ENCODE data around the gene RC3H2. TPM values are rescaled to one million over a fixed set of nuclear protein-coding genes. Genes with fewer than 3 reads are reported as not detected.

Gene RC3H2
- polyA plus RNA-seq, 5 donors, result 27.6 to 44.1 (median 41.7) TPM

- DNase-seq, result no peak
Measured at GRCh38 chr9:122807271-122807900, 97.8 kb downstream of the RC3H2 start.

- no peak for DNase-seq
Measured at GRCh38 chr9:122806661-122807060, 98.5 kb downstream of the RC3H2 start.

DNA sequence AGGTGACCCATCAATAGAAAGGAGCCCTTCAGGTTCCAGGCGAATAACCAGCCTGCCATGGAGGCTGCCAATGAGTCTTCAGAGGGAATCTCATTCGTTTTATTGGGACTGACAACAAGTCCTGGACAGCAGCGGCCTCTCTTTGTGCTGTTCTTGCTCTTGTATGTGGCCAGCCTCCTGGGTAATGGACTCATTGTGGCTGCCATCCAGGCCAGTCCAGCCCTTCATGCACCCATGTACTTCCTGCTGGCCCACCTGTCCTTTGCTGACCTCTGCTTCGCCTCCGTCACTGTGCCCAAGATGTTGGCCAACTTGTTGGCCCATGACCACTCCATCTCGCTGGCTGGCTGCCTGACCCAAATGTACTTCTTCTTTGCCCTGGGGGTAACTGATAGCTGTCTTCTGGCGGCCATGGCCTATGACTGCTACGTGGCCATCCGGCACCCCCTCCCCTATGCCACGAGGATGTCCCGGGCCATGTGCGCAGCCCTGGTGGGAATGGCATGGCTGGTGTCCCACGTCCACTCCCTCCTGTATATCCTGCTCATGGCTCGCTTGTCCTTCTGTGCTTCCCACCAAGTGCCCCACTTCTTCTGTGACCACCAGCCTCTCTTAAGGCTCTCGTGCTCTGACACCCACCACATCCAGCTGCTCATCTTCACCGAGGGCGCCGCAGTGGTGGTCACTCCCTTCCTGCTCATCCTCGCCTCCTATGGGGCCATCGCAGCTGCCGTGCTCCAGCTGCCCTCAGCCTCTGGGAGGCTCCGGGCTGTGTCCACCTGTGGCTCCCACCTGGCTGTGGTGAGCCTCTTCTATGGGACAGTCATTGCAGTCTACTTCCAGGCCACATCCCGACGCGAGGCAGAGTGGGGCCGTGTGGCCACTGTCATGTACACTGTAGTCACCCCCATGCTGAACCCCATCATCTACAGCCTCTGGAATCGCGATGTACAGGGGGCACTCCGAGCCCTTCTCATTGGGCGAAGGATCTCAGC lies 104.8 kb downstream of the RC3H2 start, which contains the start of gene OR1K1:
TSS of gene OR1K1 (plus strand) at position 58 of the 995 bp plus-strand sequence. CDS start at position 58, 0 bp downstream.
- DNase-seq, result no peak

GRCh38 chr9:122797316-122798063 lies 107.7 kb downstream of the RC3H2 start:
- DNase-seq, result no peak

Other genes with a start within 250 kb of the RC3H2 start
- gene OR1B1, start 247.7 kb downstream of the RC3H2 start, polyA plus RNA-seq (ENCODE audit: insufficient read depth in 1 of 5, insufficient read length in 5 of 5, low replicate concordance in 1 of 5), result not detected
- not detected for gene OR1L1, start 243.6 kb downstream of the RC3H2 start, polyA plus RNA-seq (ENCODE audit: insufficient read depth in 1 of 5, insufficient read length in 5 of 5, low replicate concordance in 1 of 5)
- gene OR1L3, start 230.2 kb downstream of the RC3H2 start, polyA plus RNA-seq (ENCODE audit: insufficient read depth in 1 of 5, insufficient read length in 5 of 5, low replicate concordance in 1 of 5), result not detected
- not detected for gene OR1L4, start 181.4 kb downstream of the RC3H2 start, polyA plus RNA-seq (ENCODE audit: insufficient read depth in 1 of 5, insufficient read length in 5 of 5, low replicate concordance in 1 of 5)
- not detected for gene OR1L6, start 163.1 kb downstream of the RC3H2 start, polyA plus RNA-seq (ENCODE audit: insufficient read depth in 1 of 5, insufficient read length in 5 of 5, low replicate concordance in 1 of 5)
- not detected for gene OR5C1, start 116.4 kb downstream of the RC3H2 start, polyA plus RNA-seq (ENCODE audit: insufficient read depth in 1 of 5, insufficient read length in 5 of 5, low replicate concordance in 1 of 5)
- not detected for gene OR1K1, start 105.2 kb downstream of the RC3H2 start, polyA plus RNA-seq (ENCODE audit: insufficient read depth in 1 of 5, insufficient read length in 5 of 5, low replicate concordance in 1 of 5)
- 10 to 100 TPM; 35.9 to 48.6 (median 40.2) TPM for gene PDCL, start 76.8 kb downstream of the RC3H2 start, polyA plus RNA-seq (ENCODE audit: insufficient read depth in 1 of 5, insufficient read length in 5 of 5, low replicate concordance in 1 of 5)
- 10 to 100 TPM; 11.6 to 19.2 (median 13.8) TPM for gene ZBTB6, start 8.0 kb upstream of the RC3H2 start, polyA plus RNA-seq (ENCODE audit: insufficient read depth in 1 of 5, insufficient read length in 5 of 5, low replicate concordance in 1 of 5)
- 10 to 100 TPM; 14.5 to 23.5 (median 20.3) TPM for gene ZBTB26, start 26.2 kb upstream of the RC3H2 start, polyA plus RNA-seq (ENCODE audit: insufficient read depth in 1 of 5, insufficient read length in 5 of 5, low replicate concordance in 1 of 5)
- gene RABGAP1, start 35.7 kb upstream of the RC3H2 start, polyA plus RNA-seq (ENCODE audit: insufficient read depth in 1 of 5, insufficient read length in 5 of 5, low replicate concordance in 1 of 5), result 10 to 100 TPM; 58.5 to 89.0 (median 77.3) TPM
- gene GPR21, start 128.3 kb upstream of the RC3H2 start, polyA plus RNA-seq (ENCODE audit: insufficient read depth in 1 of 5, insufficient read length in 5 of 5, low replicate concordance in 1 of 5), result under 1 TPM in 4 of 5 donors, not detected in 1; 0.15 to 0.71 (median 0.36) TPM

Measured in right lung (tissue), 5 donors.